H1 (cell line): ENCODE results near the gene HMGXB3. TPM values are rescaled to one million over a fixed set of nuclear protein-coding genes. Genes with fewer than 3 reads are reported as not detected.

ENCODE experiments used
- CTCF ChIA-PET: fragments of 300-600 bp; sonication (Branson Sonifier 250); formaldehyde crosslinking; loops from one replicate; lab custom pipeline; 2021; ENCODE audit not compliant: partially characterized antibody; lab: Charles Lee
- POLR2A ChIA-PET: fragments of 300-600 bp; sonication (Branson Sonifier 250); formaldehyde crosslinking; loops from one replicate; lab custom pipeline; 2021; ENCODE audit warnings: inconsistent platforms; ENCODE audit not compliant: partially characterized antibody; lab: Charles Lee
- DNase-seq, 2 experiments: peaks; one replicate each; pipeline versions ENCODE4 v3.0.0 to v3.0.0-alpha.2; 2010 to 2022; ENCODE audit warnings: low spot score in 2 of 2, low read depth in 1 of 2, mixed read lengths in 1 of 2
- FAIRE-seq: peaks from 2 replicates; lab custom pipeline; 2011; peaks lifted over from hg19 to GRCh38; lab: Jason Lieb, UNC
- H2AFZ ChIP-seq: 2 replicates; pipeline ENCODE4 v1.8.1; 2012; ENCODE audit warnings: low read length, inconsistent platforms
- H2AK5ac ChIP-seq: 2 replicates; pipeline ENCODE4 v1.6.1; 2013; ENCODE audit warnings: low read depth, low read length
- H2BK120ac ChIP-seq: replicated peaks from 2 replicates; pipeline ENCODE3; 2013; ENCODE audit warnings: low read depth, low read length, inconsistent platforms
- H2BK12ac ChIP-seq: 2 replicates; pipeline ENCODE4 v1.6.1; 2013; ENCODE audit warnings: low read depth, low read length
- H2BK15ac ChIP-seq: 2 replicates; pipeline ENCODE4 v1.6.1; 2013; ENCODE audit warnings: low read length
- H2BK20ac ChIP-seq: 2 replicates; pipeline ENCODE4 v1.6.1; 2013; ENCODE audit warnings: low read length
- H2BK5ac ChIP-seq: 2 replicates; pipeline ENCODE4 v1.6.1; 2013; ENCODE audit warnings: low read depth, low read length
- H3K14ac ChIP-seq: 2 replicates; pipeline ENCODE4 v1.6.1; 2013; ENCODE audit warnings: inconsistent platforms; ENCODE audit not compliant: insufficient read length
- H3K18ac ChIP-seq: 2 replicates; pipeline ENCODE4 v1.6.1; 2013; ENCODE audit warnings: low read length; ENCODE audit errors: extremely low read depth
- H3K23ac ChIP-seq: 2 replicates; pipeline ENCODE4 v1.6.1; 2013; ENCODE audit warnings: inconsistent platforms; ENCODE audit not compliant: insufficient read length
- H3K23me2 ChIP-seq: 2 replicates; pipeline ENCODE4 v1.6.1; 2013; ENCODE audit warnings: low read depth, low read length
- H3K27ac ChIP-seq: 2 replicates; pipeline ENCODE4 v1.6.1; 2011; ENCODE audit warnings: low read depth, low read length, inconsistent platforms
- H3K27me3 ChIP-seq, 4 experiments: replicated peaks in 1 of 4; 1 replicate in 1 of 4; 2 replicates in 3 of 4; pipeline versions ENCODE4 v1.6.1 to v1.8.1; 2011 to 2013; ENCODE audit warnings: low read length in 3 of 4, mild to moderate bottlenecking in 3 of 4, inconsistent platforms in 2 of 4, mixed read lengths in 2 of 4, moderate library complexity in 1 of 4; ENCODE audit not compliant: control insufficient read depth in 3 of 4, insufficient read depth in 3 of 4; ENCODE audit errors: extremely low read depth in 1 of 4
- H3K36me3 ChIP-seq, 4 experiments: 2 replicates each; pipeline versions ENCODE4 v1.6.1 to v1.8.1; 2011 to 2013; ENCODE audit warnings: mild to moderate bottlenecking in 4 of 4, low read length in 3 of 4, moderate library complexity in 2 of 4, control low read depth in 1 of 4, inconsistent platforms in 1 of 4; ENCODE audit not compliant: insufficient read depth in 4 of 4, control insufficient read depth in 2 of 4
- H3K4ac ChIP-seq: replicated peaks from 2 replicates; pipeline ENCODE3; 2013; ENCODE audit warnings: low read length, low read depth, mixed read lengths, inconsistent platforms; ENCODE audit not compliant: insufficient read length
- H3K4me1 ChIP-seq, 4 experiments: replicated peaks in 1 of 4; 1 replicate in 1 of 4; 2 replicates in 3 of 4; pipeline versions ENCODE4 v1.6.1 to v1.8.1; 2011 to 2013; ENCODE audit warnings: low read length in 3 of 4, inconsistent platforms in 2 of 4, mixed read lengths in 1 of 4; ENCODE audit not compliant: insufficient read depth in 4 of 4, control insufficient read depth in 3 of 4
- H3K4me2 ChIP-seq, 2 experiments: 2 replicates each; pipeline versions ENCODE4 v1.6.1 to v1.8.1; 2011 to 2013; ENCODE audit warnings: low read depth in 2 of 2, low read length in 2 of 2, control low read depth in 1 of 2, inconsistent platforms in 1 of 2, mild to moderate bottlenecking in 1 of 2; ENCODE audit not compliant: insufficient read depth in 1 of 2
- H3K4me3 ChIP-seq, 4 experiments: fragments of 200-600, 300-600 bp in 1 of 4; sonication (generic), shearing (Covaris generic), sonication (Bioruptor Twin) in 1 of 4; 2 replicates each; pipeline versions ENCODE4 v1.5.1 to v1.8.1; 2011 to 2016; ENCODE audit warnings: low read length in 4 of 4, low read depth in 3 of 4, control low read depth in 2 of 4, inconsistent platforms in 2 of 4, mild to moderate bottlenecking in 2 of 4, mixed read lengths in 1 of 4, moderate library complexity in 1 of 4; ENCODE audit not compliant: insufficient read depth in 2 of 4; ENCODE audit errors: extremely low read depth in 1 of 4
- H3K56ac ChIP-seq: replicated peaks from 2 replicates; pipeline ENCODE3; 2013; ENCODE audit warnings: low read depth, mild to moderate bottlenecking, mixed read lengths, low read length, inconsistent platforms; ENCODE audit not compliant: insufficient read length
- H3K79me1 ChIP-seq: 2 replicates; pipeline ENCODE4 v1.6.1; 2013; ENCODE audit warnings: low read depth, low read length, control low read depth
- H3K79me2 ChIP-seq, 2 experiments: 2 replicates each; pipeline versions ENCODE4 v1.6.1 to v1.8.1; 2012 to 2013; ENCODE audit warnings: low read length in 2 of 2, mild to moderate bottlenecking in 2 of 2, inconsistent platforms in 1 of 2; ENCODE audit not compliant: insufficient read depth in 2 of 2, control insufficient read depth in 1 of 2
- H3K9ac ChIP-seq, 4 experiments: replicated peaks in 1 of 4; 1 replicate in 1 of 4; 2 replicates in 3 of 4; pipeline versions ENCODE4 v1.6.1 to v1.8.1; 2011 to 2013; ENCODE audit warnings: low read depth in 3 of 4, low read length in 3 of 4, control low read depth in 2 of 4, mild to moderate bottlenecking in 2 of 4, moderate library complexity in 2 of 4, inconsistent platforms in 1 of 4; ENCODE audit errors: extremely low read depth in 1 of 4
- H3K9me3 ChIP-seq, 2 experiments: 2 replicates each; pipeline versions ENCODE4 v1.6.1 to v1.8.1; 2012 to 2013; ENCODE audit warnings: mild to moderate bottlenecking in 2 of 2, moderate library complexity in 2 of 2, control low read depth in 1 of 2, inconsistent platforms in 1 of 2, low read depth in 1 of 2, low read length in 1 of 2, mixed read lengths in 1 of 2; ENCODE audit not compliant: insufficient read depth in 2 of 2
- H4K20me1 ChIP-seq, 2 experiments: replicated peaks in 1 of 2; 2 replicates each; pipeline versions ENCODE3 to v1.8.1; 2011 to 2013; ENCODE audit warnings: inconsistent platforms in 2 of 2, low read length in 2 of 2, mild to moderate bottlenecking in 1 of 2; ENCODE audit not compliant: insufficient read depth in 2 of 2, control insufficient read depth in 1 of 2
- H4K5ac ChIP-seq: 2 replicates; pipeline ENCODE4 v1.6.1; 2013; ENCODE audit warnings: low read length, low read depth, mixed read lengths, inconsistent platforms; ENCODE audit not compliant: insufficient read length
- H4K8ac ChIP-seq: 2 replicates; pipeline ENCODE4 v1.8.0; 2013; ENCODE audit warnings: mild to moderate bottlenecking, moderate library complexity, low read length, inconsistent platforms; ENCODE audit not compliant: insufficient read depth; ENCODE audit errors: extremely low read depth
- H4K91ac ChIP-seq: replicated peaks from 2 replicates; pipeline ENCODE3; 2013; ENCODE audit warnings: low read length, mixed read lengths, inconsistent platforms; ENCODE audit not compliant: insufficient read length
- BCL11A ChIP-seq, 2 experiments: IDR thresholded peaks; one replicate each; pipeline ENCODE4 v1.6.1; 2011; ENCODE audit warnings: low read depth in 2 of 2, low read length in 2 of 2, mild to moderate bottlenecking in 2 of 2
- CHD2 ChIP-seq: IDR thresholded peaks from 2 replicates; pipeline ENCODE4 v1.6.1; 2012; ENCODE audit warnings: low read length, improper control_type of control experiment
- CTBP2 ChIP-seq: IDR thresholded peaks from 2 replicates; pipeline ENCODE4 v1.7.0; 2011; ENCODE audit warnings: borderline replicate concordance, mild to moderate bottlenecking, moderate library complexity, mixed read lengths, low read length; ENCODE audit not compliant: insufficient read depth, insufficient read length
- FOSL1 ChIP-seq: IDR thresholded peaks from 2 replicates; pipeline ENCODE4 v1.6.1; 2011; ENCODE audit warnings: mild to moderate bottlenecking, low read depth, low read length, moderate library complexity; ENCODE audit not compliant: insufficient read depth
- HDAC2 ChIP-seq, 2 experiments: fragments of 300-600 bp in 1 of 2; sonication (generic) in 1 of 2; IDR thresholded peaks; 2 replicates each; pipeline ENCODE4 v1.6.1; 2011 to 2012; ENCODE audit warnings: low read depth in 2 of 2, low read length in 2 of 2, mild to moderate bottlenecking in 2 of 2, moderate library complexity in 2 of 2, borderline replicate concordance in 1 of 2, inconsistent platforms in 1 of 2
- NRF1 ChIP-seq: IDR thresholded peaks from 2 replicates; pipeline ENCODE4 v1.6.1; 2011; ENCODE audit warnings: mild to moderate bottlenecking, low read depth, low read length, improper control_type of control experiment
- PHF8 ChIP-seq: fragments of 200-600 bp; sonication (generic); conservative IDR thresholded peaks from 2 replicates; pipeline ENCODE4 v1.7.1; 2012; ENCODE audit warnings: low read depth, mild to moderate bottlenecking, inconsistent platforms, low read length, moderate library complexity
- RXRA ChIP-seq: IDR thresholded peaks from 2 replicates; pipeline ENCODE4 v1.6.1; 2011; ENCODE audit warnings: low read depth, mild to moderate bottlenecking, low read length, moderate library complexity; ENCODE audit not compliant: insufficient read depth
- SP2 ChIP-seq: IDR thresholded peaks from 2 replicates; pipeline ENCODE4 v1.6.1; 2012; ENCODE audit warnings: mild to moderate bottlenecking, low read length, inconsistent platforms
- WGBS, 2 experiments: shearing (Covaris generic) in 1 of 2; methylation state at CpG; one replicate each; pipeline versions ENCODE4 v1.1.6 to v1.1.7; 2013 to 2015; ENCODE audit warnings: low lambda C conversion rate in 2 of 2, mixed read lengths in 2 of 2, inconsistent platforms in 1 of 2, low coverage in 1 of 2, missing lambda C conversion rate in 1 of 2; ENCODE audit not compliant: insufficient replicate concordance in 2 of 2, insufficient coverage in 1 of 2, insufficient read length in 1 of 2; ENCODE audit errors: extremely low coverage in 1 of 2, missing lambda C conversion rate in 1 of 2; 5-methylcytosine and 5-hydroxymethylcytosine counted together
- polyA plus RNA-seq, 7 experiments: library from polyadenylated mRNA; depleted of rRNA in 3 of 7; stranded (reverse) in 5 of 7; unstranded in 2 of 7; fragments of >200 nt in 5 of 7; fragments of 200-250 nt in 2 of 7; gene quantifications; 1 replicate in 5 of 7; 2 replicates in 1 of 7; 4 replicates in 1 of 7; pipeline versions ENCODE4 v1.2.1 to v1.2.3, GENCODE V29; 2011 to 2013; ENCODE audit warnings: missing spikeins in 2 of 7, mixed read lengths in 2 of 7
- total RNA-seq: library from RNA; stranded (reverse); fragmentation: NEBNext Ultra II Directional; extraction: Animal tissue kit (Norgen Biotek cat#: 25700); gene quantifications from 2 replicates; pipeline ENCODE4 v1.2.1, GENCODE V29; 2021

The HMGXB3 gene
- total and polyA plus RNA-seq, 2 of the 8 experiments (the other 6 are each of a cell fraction or from before 2014, with no cell fraction given), result 26.8 to 28.0 TPM

DNA sequence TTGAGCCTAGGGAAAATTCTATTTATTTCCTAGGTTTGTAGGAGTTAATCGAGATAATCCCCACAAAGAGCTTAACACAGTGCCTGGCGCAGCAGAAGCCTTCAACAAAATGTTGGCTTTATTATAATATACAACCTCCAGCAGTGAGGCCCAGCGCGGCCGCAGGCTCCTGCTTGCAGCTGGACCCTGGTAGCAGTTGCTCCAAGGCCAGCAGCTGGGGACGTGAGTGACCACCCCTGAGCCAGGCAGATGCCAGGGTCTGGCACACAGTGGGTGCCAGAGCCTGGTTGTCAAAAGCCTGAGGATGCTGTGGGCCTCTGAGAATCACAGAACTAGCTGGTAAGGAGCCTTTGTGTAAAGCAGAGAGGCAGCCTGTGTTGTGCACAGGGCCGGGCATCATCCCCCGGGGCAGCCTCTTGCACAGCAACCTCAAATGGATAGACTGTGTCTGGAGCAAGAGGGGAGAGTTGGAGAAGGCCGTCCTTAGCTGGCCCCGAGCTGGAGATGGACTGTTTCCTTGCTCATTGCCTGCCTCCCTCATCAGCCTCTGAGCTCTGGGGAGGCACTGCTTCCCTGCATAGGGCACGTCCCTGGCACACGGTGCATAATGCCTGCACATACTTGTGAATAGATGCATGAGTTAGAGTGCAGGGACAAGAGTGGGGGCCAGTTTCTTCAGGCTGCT lies 68.6 kb downstream of the HMGXB3 start:
- H3K18ac ChIP-seq, result no peak overlapping the region
- H2BK5ac ChIP-seq, result no peak overlapping the region
- 93% methylated on average over 11 of the region's 12 CpGs; no CpG with 5 or more reads in 1 of the 2 experiments for WGBS, 2 experiments
- no peaks in the 10 kb centered on the region; a peak in 1 of 7 replicates for H3K27me3 ChIP-seq
- H2AK5ac ChIP-seq, result no peak overlapping the region
- no peaks in the 10 kb centered on the region for H3K9me3 ChIP-seq
- peaks cover 0 to 18% (median 4%) of the 10 kb centered on the region in 4 experiments; a peak in 5 of 7 replicates for H3K4me1 ChIP-seq
- no peak overlapping the region for H2BK15ac ChIP-seq
- no peak overlapping the region for H3K9ac ChIP-seq
- no peak overlapping the region for H4K5ac ChIP-seq
- no peak overlapping the region for H3K4ac ChIP-seq
- no peaks in the 10 kb centered on the region for H3K36me3 ChIP-seq
- FAIRE-seq (no peak), DNase-seq (no peak)
- no peak overlapping the region for H3K4me2 ChIP-seq
- ChIA-PET POLR2A (interaction anchor here (0.6 to 1.4 kb wide), 2 partner anchors 12 to 34 kb away, joined by 3 to 6 read pairs; no protein-coding TSS in a partner anchor), CTCF (interaction anchor here (0.6 to 1.6 kb wide), 13 partner anchors 33 to 233 kb away, joined by 3 to 9 read pairs (median 3); no protein-coding TSS in a partner anchor)
- H2BK12ac ChIP-seq, result no peak overlapping the region
- no peak overlapping the region for H2BK20ac ChIP-seq
- no peak overlapping the region for H4K91ac ChIP-seq
- H4K8ac ChIP-seq, result no peak overlapping the region; the same call in 1 of the 2 replicates
- peak overlapping the region; percentile 66; the same call in 1 of the 2 replicates for H2AFZ ChIP-seq
- no peaks in the 10 kb centered on the region for H3K79me2 ChIP-seq
- no peaks in the 10 kb centered on the region for H4K20me1 ChIP-seq
- no peak overlapping the region for H2BK120ac ChIP-seq
- no peaks in the 10 kb centered on the region for H3K23me2 ChIP-seq
- no peak overlapping the region for H3K14ac ChIP-seq
- no peaks in the 10 kb centered on the region for H3K79me1 ChIP-seq
- no peak overlapping the region for H3K23ac ChIP-seq
- no peak overlapping the region for H3K56ac ChIP-seq
- no peak overlapping the region for H3K4me3 ChIP-seq
- H3K27ac ChIP-seq, result no peak overlapping the region
- TF ChIP-seq PHF8, result no peak
- no peak for TF ChIP-seq NRF1
- no peak for TF ChIP-seq HDAC2 (IDR thresholded peaks at IDR 0.05; ENCODE audit: borderline replicate concordance in 1 of 2, low read depth in 2 of 2, low read length in 2 of 2)
- TF ChIP-seq BCL11A (IDR thresholded peaks at IDR 0.05; ENCODE audit: low read depth in 2 of 2, low read length in 2 of 2), result no peak
- TF ChIP-seq CTBP2, result no peak
- no peak for TF ChIP-seq CHD2
- no peak for TF ChIP-seq RXRA
- no peak for TF ChIP-seq FOSL1
- TF ChIP-seq SP2, result no peak
